Activated B cell treated with CpG ODN at 0.5 μM for 24 hours (primary cell): ENCODE data around the gene TBX6. TPM values are rescaled to one million over a fixed set of nuclear protein-coding genes. Genes with fewer than 3 reads are reported as not detected.

ENCODE experiments used
- ATAC-seq: fragments of 200-7000 bp; cut with Tn5 transposase; one replicate; pipeline ENCODE4 v1.10.0; 2021; ENCODE audit warnings: low read depth, mild to moderate bottlenecking, moderate library complexity
- CTCF ChIA-PET: fragments of 350-600 bp; sonication (Branson Sonifier 250); formaldehyde crosslinking; loops from one replicate; lab custom pipeline; 2021; ENCODE audit warnings: antibody characterized with exemption; lab: Charles Lee
- POLR2A ChIA-PET: fragments of 350-600 bp; sonication (Branson Sonifier 250); formaldehyde crosslinking; loops from one replicate; lab custom pipeline; 2021; ENCODE audit warnings: antibody characterized with exemption; lab: Charles Lee
- DNase-seq: peaks from one replicate; pipeline ENCODE4 v3.0.0; 2022
- H3K27ac Mint-ChIP-seq: one replicate; pipeline ENCODE4 v1.8.0; 2020; ENCODE audit warnings: mixed read lengths
- H3K27me3 Mint-ChIP-seq: one replicate; pipeline ENCODE4 v1.8.0; 2021; ENCODE audit warnings: mixed read lengths
- H3K36me3 Mint-ChIP-seq: one replicate; pipeline ENCODE4 v1.8.0; 2021; ENCODE audit warnings: low read depth, mixed read lengths
- H3K4me1 Mint-ChIP-seq: one replicate; pipeline ENCODE4 v1.8.0; 2021; ENCODE audit warnings: mixed read lengths
- H3K4me3 Mint-ChIP-seq: one replicate; pipeline ENCODE4 v1.8.0; 2020; ENCODE audit warnings: mild to moderate bottlenecking, mixed read lengths
- H3K9me3 Mint-ChIP-seq: one replicate; pipeline ENCODE4 v1.8.0; 2020; ENCODE audit warnings: mixed read lengths
- intact Hi-C: fragments of 100-400 bp; cut with micrococcal nuclease; formaldehyde crosslinking; loops from one replicate; pipeline ENCODE4 v1.15.1; 2024
- total RNA-seq: library from RNA; stranded (reverse); gene quantifications from 2 replicates; pipeline ENCODE4 v1.2.3, GENCODE V29; 2022
- TF ChIP-seq, protein P1 (sequence below): fragments of 200-600 bp; IDR thresholded peaks from one replicate; pipeline ENCODE4 v1.8.0; 2022; ENCODE audit warnings: antibody characterized with exemption, mild to moderate bottlenecking

TBX6 gene
- total RNA-seq, 1 donor from 2014 or later = 2.3 TPM

DNA sequence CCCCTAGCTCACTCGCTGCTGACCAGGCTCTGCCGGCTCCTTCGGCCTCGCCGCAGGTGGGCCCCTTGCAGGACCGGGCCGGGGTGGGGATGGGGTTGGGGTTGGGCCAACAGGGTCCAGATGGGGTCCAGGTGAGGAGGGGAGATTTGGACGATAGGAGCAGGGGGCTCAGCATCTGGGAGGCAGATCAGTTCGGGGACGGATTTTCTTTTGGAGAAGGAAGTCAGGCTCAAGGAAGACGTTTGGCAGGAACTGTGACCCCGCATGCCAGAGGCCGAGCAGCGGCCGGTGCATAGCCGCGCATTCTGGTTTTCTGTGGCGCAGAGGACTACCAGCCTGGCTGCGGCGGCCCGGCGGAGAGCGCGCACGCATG is 27.0 kb downstream of the TBX6 start:
- DNase-seq (no peak), ATAC-seq (no peak)
- Mint-ChIP-seq H3K36me3 (peaks cover 33% of the 10 kb centered on the region), H3K4me1 (peaks cover 35% of the 10 kb centered on the region), H3K9me3 (no peaks in the 10 kb centered on the region), H3K27ac (peak overlapping the region; percentile 99), H3K4me3 (peak overlapping the region; percentile 99), H3K27me3 (no peaks in the 10 kb centered on the region)
- ChIA-PET CTCF (interaction anchor here (2.2 to 2.9 kb wide), 2 partner anchors 28 to 33 kb away, joined by 8 to 24 read pairs; partner anchors contain the start of genes TBX6 and TLCD3B), POLR2A (interaction anchor here (0.6 to 4.8 kb wide), 26 partner anchors 10 to 810 kb away, joined by 4 to 116 read pairs (median 7); partner anchors contain the start of genes CORO1A, DCTPP1, FBRS and HIRIP3)
- TF ChIP-seq, protein P1, sequence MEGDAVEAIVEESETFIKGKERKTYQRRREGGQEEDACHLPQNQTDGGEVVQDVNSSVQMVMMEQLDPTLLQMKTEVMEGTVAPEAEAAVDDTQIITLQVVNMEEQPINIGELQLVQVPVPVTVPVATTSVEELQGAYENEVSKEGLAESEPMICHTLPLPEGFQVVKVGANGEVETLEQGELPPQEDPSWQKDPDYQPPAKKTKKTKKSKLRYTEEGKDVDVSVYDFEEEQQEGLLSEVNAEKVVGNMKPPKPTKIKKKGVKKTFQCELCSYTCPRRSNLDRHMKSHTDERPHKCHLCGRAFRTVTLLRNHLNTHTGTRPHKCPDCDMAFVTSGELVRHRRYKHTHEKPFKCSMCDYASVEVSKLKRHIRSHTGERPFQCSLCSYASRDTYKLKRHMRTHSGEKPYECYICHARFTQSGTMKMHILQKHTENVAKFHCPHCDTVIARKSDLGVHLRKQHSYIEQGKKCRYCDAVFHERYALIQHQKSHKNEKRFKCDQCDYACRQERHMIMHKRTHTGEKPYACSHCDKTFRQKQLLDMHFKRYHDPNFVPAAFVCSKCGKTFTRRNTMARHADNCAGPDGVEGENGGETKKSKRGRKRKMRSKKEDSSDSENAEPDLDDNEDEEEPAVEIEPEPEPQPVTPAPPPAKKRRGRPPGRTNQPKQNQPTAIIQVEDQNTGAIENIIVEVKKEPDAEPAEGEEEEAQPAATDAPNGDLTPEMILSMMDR = no peak
- intact Hi-C loops = loop anchor here (1.0 to 10.0 kb wide), 8 partner anchors 11 to 590 kb away; partner anchors contain the start of genes FBRS, INO80E, MAPK3 and PPP4C

DNA sequence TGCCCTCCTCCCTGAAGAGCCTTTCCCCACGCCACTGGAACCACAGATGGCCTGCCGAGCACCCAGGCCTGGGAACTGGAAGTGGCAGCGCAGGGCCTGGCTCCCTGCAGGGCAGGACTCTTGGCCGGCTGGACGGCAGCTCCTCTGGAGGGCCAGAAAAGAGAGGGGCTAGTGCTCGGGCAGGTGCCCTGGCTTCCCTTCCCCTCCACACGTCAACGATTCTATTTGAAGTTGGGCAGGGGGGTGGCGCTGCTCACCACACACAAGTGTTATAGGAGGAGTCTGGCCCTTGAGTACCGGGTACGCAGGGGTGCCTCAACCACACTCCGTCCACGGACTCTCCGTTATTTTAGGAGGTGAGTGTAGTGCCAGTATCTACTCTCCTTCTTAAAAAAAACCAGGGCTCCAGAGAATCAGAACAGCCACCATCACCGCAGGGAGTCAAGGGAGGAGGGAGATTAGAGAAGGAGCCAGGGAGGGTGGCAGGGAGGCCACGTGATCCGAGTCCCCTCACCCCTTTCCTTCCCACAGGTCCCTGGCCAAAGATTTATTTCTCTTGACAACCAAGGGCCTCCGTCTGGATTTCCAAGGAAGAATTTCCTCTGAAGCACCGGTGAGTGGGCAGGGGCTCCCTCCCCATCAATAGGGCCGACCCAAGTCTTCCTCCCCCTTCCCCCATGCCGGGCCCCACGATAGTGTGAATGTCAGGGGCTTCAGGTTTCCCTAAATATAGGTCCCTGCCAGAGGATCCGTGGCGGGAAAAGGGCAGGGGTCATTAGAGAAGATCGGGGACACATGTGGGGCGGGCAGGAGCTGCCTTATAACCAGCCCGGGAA is 27.6 kb downstream of the TBX6 start:
- TF ChIP-seq, protein P1 = no peak
- Mint-ChIP-seq H3K4me1 (peaks cover 32% of the 10 kb centered on the region), H3K9me3 (no peaks in the 10 kb centered on the region), H3K27ac (peak overlapping the region; percentile 99), H3K36me3 (peaks cover 27% of the 10 kb centered on the region), H3K27me3 (no peaks in the 10 kb centered on the region), H3K4me3 (peak overlapping the region; percentile 99)
- ATAC-seq = peak; percentile 35
- CTCF ChIA-PET = interaction anchor here (0.9 to 2.9 kb wide), 5 partner anchors 11 to 33 kb away, joined by 3 to 24 read pairs (median 6); partner anchors contain the start of genes TBX6 and TLCD3B
- POLR2A ChIA-PET = interaction anchor here (0.6 to 4.8 kb wide), 16 partner anchors 9 to 893 kb away, joined by 3 to 116 read pairs (median 8); partner anchors contain the start of genes CORO1A, DCTPP1, PAGR1 and PPP4C
- DNase-seq = peak; percentile 56
- intact Hi-C loops = loop anchor here (10.0 kb wide), 2 partner anchors 341 to 591 kb away; partner anchors contain the start of genes FBRS, PRR14 and ZNF771

DNA sequence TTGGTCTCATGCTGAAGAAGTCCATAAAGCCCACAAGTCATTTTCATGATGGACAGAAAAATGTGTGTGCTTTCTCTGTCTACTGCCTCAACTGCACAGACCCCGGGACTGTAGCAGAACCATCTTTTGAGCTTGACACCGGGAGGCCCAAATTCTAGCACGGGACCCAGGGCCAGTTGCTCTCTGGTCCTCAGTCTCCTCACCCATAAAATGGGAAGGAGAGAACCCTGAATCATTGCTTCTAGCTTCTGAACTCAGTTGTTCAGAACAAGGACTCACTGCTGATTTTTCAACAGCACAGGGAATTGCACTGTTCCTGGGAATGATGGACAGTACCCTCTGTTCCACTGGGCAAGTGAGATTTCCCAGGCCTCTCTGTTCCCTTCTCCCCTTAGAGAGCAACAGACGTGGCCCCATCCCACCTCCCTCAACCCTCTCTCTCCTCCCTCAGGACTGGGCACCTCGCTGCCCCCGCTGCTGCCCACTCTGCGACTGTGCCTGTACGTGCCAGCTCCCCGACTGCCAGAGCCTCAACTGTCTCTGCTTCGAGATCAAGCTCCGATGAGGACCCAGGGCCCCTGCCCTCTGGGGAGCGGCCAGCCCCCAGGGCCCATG is 28.3 kb downstream of the TBX6 start:
- intact Hi-C loops = loop anchor here (10.0 kb wide), 2 partner anchors 341 to 591 kb away; partner anchors contain the start of genes FBRS, PRR14 and ZNF771
- Mint-ChIP-seq H3K27ac (peak overlapping the region; percentile 99), H3K9me3 (no peaks in the 10 kb centered on the region), H3K36me3 (peaks cover 20% of the 10 kb centered on the region), H3K27me3 (no peaks in the 10 kb centered on the region), H3K4me3 (peak overlapping the region; percentile 99), H3K4me1 (peaks cover 26% of the 10 kb centered on the region)
- TF ChIP-seq, protein P1 = no peak
- ChIA-PET POLR2A (interaction anchor here (0.6 to 4.8 kb wide), 7 partner anchors 11 to 894 kb away, joined by 3 to 75 read pairs (median 5); partner anchors contain the start of genes CORO1A, PPP4C and SETD1A), CTCF (interaction anchor here (0.9 to 1.1 kb wide), 3 partner anchors 10 to 29 kb away, joined by 3 to 6 read pairs (median 3); partner anchors contain the start of gene TBX6)
- ATAC-seq (no peak), DNase-seq (no peak)

DNA sequence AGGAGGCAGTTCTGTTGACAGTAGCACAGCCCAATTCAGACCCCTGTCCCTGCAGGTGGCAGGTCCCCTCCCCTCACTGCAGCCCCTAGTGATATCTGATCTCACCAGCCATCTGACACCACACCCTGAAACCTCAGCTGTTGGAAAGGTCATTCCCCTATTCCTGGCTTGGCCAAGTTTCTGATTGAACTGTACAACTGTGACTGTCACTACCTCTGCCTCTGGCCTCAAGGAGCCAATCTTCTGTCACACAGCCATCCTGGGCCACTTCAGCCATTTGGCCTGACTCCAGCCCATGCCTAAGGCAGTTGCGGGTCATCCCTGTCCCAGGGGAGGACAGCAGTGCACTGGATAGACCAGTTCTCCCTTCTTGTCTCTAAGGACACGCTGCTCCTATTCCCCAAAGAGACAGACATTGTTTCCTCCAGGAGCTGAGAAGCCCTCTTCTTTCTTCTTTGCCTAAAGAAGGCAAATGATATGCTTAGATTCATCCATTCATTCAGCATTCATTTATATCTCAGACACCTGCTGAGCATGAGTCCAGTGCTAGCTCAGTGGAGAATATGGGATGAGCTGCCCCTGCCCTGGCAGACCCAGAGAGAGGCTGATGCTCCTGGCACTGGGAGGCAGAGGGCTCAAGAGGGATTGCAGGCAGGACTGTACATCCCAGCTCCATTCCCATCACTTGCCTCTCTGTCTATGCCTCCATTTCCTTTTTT is 30.7 kb downstream of the TBX6 start:
- TF ChIP-seq, protein P1 = no peak
- no peaks in the 10 kb centered on the region for H3K9me3 Mint-ChIP-seq
- no peak overlapping the region for H3K4me3 Mint-ChIP-seq
- ChIA-PET CTCF (interaction anchor here (0.6 kb wide), 1 partner anchor 124 kb away, joined by 3 read pairs; no protein-coding TSS in a partner anchor), POLR2A (interaction anchor here (0.6 to 1.2 kb wide), 3 partner anchors 8 to 599 kb away, joined by 5 to 7 read pairs (median 6); a partner anchor contains a TSS)
- H3K36me3 Mint-ChIP-seq = peaks cover 5% of the 10 kb centered on the region
- intact Hi-C loops = loop anchor here (10.0 kb wide), 2 partner anchors 344 to 594 kb away; partner anchors contain the start of genes FBRS, PRR14 and ZNF771
- no peaks in the 10 kb centered on the region for H3K27me3 Mint-ChIP-seq
- DNase-seq (no peak), ATAC-seq (no peak)
- H3K27ac Mint-ChIP-seq = no peak overlapping the region
- H3K4me1 Mint-ChIP-seq = peaks cover 9% of the 10 kb centered on the region
